ENCODE measurements around the gene MRPS30. TPM values are rescaled to one million over a fixed set of nuclear protein-coding genes. Genes with fewer than 3 reads are reported as not detected.

The MRPS30 gene
- total and polyA plus RNA-seq, 2 donors (not counting 1 experiment from before 2014, with no cell fraction given), result 25.1 to 74.0 TPM

DNA sequence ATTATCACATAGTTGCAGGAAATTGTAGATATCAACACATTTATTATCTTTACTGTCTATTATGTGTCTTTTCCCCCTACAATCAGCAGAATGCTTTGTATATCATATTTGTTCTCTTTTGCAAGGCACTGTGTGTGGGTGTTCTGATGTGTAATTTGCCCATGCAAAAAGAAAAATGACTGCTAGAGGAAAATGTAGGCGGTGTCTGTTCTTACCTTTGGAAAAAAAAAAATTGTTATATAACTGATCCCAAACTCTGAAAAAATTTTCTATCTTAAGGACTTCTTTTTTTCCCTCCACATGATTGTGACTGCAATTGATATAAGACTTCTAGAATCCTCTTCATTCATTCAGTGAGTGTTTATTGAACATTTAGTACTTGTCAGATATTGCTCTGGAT lies 24.5 kb downstream of the MRPS30 start:
- DNase-seq (ENCODE audit: low read depth in 2 of 2), result no peak
- H3K9me3 ChIP-seq (ENCODE audit: control insufficient read depth, insufficient read depth, low read depth, low read length), result no peaks in the 10 kb centered on the region
- no peak overlapping the region for H2AFZ ChIP-seq (ENCODE audit: low read length)
- H3K36me3 ChIP-seq (ENCODE audit: control insufficient read depth, insufficient read depth, low read length), result no peaks in the 10 kb centered on the region
- H3K27me3 ChIP-seq (ENCODE audit: control insufficient read depth, insufficient read depth, low read length), result no peaks in the 10 kb centered on the region
- H3K79me2 ChIP-seq (ENCODE audit: control insufficient read depth, insufficient read depth, low read length), result no peaks in the 10 kb centered on the region
- H3K4me3 ChIP-seq (replicated peaks in 1 of 4; ENCODE audit: control extremely low read depth in 1 of 4, insufficient read depth in 1 of 4, low read depth in 3 of 4, low read length in 4 of 4), result no peak overlapping the region
- H3K4me1 ChIP-seq (ENCODE audit: control insufficient read depth, extremely low read depth, insufficient read depth, low read length), result no peaks in the 10 kb centered on the region
- no peak overlapping the region for H3K27ac ChIP-seq (ENCODE audit: insufficient read depth, low read length)
- H3K9ac ChIP-seq (ENCODE audit: insufficient read depth, low read length), result no peak overlapping the region
- H3K4me2 ChIP-seq (ENCODE audit: extremely low read depth, insufficient read depth, low read length), result no peak overlapping the region
- no peak for TF ChIP-seq EZH2 (IDR thresholded peaks at IDR 0.05; ENCODE audit: low read length, missing control alignments)
- TF ChIP-seq, protein P1, sequence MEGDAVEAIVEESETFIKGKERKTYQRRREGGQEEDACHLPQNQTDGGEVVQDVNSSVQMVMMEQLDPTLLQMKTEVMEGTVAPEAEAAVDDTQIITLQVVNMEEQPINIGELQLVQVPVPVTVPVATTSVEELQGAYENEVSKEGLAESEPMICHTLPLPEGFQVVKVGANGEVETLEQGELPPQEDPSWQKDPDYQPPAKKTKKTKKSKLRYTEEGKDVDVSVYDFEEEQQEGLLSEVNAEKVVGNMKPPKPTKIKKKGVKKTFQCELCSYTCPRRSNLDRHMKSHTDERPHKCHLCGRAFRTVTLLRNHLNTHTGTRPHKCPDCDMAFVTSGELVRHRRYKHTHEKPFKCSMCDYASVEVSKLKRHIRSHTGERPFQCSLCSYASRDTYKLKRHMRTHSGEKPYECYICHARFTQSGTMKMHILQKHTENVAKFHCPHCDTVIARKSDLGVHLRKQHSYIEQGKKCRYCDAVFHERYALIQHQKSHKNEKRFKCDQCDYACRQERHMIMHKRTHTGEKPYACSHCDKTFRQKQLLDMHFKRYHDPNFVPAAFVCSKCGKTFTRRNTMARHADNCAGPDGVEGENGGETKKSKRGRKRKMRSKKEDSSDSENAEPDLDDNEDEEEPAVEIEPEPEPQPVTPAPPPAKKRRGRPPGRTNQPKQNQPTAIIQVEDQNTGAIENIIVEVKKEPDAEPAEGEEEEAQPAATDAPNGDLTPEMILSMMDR (conservative IDR thresholded peaks at IDR 0.05 in 1 of 2, IDR thresholded peaks at IDR 0.05 in 1 of 2; ENCODE audit: low read depth in 1 of 2, low read length in 2 of 2), result no peak
- no peaks in the 10 kb centered on the region for H4K20me1 ChIP-seq (ENCODE audit: control insufficient read depth, extremely low read depth, insufficient read depth, low read length)

GRCh38 chr5:44835693-44836092 lies 26.9 kb downstream of the MRPS30 start:
- Histone ChIP-seq H3K9ac (ENCODE audit: insufficient read depth, low read length) (no peak overlapping the region), H3K79me2 (ENCODE audit: control insufficient read depth, insufficient read depth, low read length) (no peaks in the 10 kb centered on the region), H2AFZ (ENCODE audit: low read length) (no peak overlapping the region), H3K9me3 (ENCODE audit: control insufficient read depth, insufficient read depth, low read depth, low read length) (no peaks in the 10 kb centered on the region), H3K36me3 (ENCODE audit: control insufficient read depth, insufficient read depth, low read length) (no peaks in the 10 kb centered on the region), H3K4me3 (replicated peaks in 1 of 4; ENCODE audit: control extremely low read depth in 1 of 4, insufficient read depth in 1 of 4, low read depth in 3 of 4, low read length in 4 of 4) (no peak overlapping the region), H3K27me3 (ENCODE audit: control insufficient read depth, insufficient read depth, low read length) (no peaks in the 10 kb centered on the region), H3K4me1 (ENCODE audit: control insufficient read depth, extremely low read depth, insufficient read depth, low read length) (no peaks in the 10 kb centered on the region), H4K20me1 (ENCODE audit: control insufficient read depth, extremely low read depth, insufficient read depth, low read length) (no peaks in the 10 kb centered on the region), H3K4me2 (ENCODE audit: extremely low read depth, insufficient read depth, low read length) (no peak overlapping the region), H3K27ac (ENCODE audit: insufficient read depth, low read length) (no peak overlapping the region)
- no peak for DNase-seq (ENCODE audit: low read depth in 2 of 2)
- TF ChIP-seq, protein P1 (conservative IDR thresholded peaks at IDR 0.05 in 1 of 2, IDR thresholded peaks at IDR 0.05 in 1 of 2; ENCODE audit: low read depth in 1 of 2, low read length in 2 of 2), result no peak
- TF ChIP-seq EZH2 (IDR thresholded peaks at IDR 0.05; ENCODE audit: low read length, missing control alignments), result no peak

DNA sequence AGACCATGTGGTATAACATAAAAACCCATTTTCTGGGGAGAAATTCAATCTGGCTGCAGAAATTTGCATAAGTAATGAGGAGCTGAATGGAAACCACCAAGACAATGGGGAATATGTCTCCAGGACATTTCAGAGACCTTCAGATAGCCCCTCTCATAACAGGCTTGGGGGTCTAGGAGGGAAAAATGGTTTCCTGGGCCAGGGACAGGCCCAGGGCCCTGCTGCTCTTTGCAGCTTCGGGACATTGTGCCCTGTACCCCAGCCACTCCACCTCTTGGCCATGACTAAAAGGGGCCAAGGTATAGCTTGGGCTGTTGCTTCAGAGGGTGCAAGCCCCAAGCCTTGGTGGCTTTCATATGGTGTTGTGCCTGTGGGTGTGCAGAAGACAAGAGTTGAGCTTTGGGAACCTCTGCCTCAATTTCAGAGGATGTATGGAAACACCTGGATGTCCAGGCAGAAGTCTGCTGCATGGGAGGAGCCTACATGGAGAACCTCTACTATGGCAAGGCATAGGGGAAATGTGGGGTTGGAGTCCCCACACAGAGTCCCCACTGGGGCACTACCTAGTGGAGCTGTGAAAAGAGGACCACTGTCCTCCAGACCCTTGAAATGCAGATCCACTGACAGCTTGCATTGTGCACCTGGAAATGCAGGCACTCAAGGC lies 30.4 kb downstream of the MRPS30 start:
- H3K27me3 ChIP-seq (ENCODE audit: control insufficient read depth, insufficient read depth, low read length), result no peaks in the 10 kb centered on the region
- no peak overlapping the region for H2AFZ ChIP-seq (ENCODE audit: low read length)
- H3K4me2 ChIP-seq (ENCODE audit: extremely low read depth, insufficient read depth, low read length), result no peak overlapping the region
- no peak for TF ChIP-seq EZH2 (IDR thresholded peaks at IDR 0.05; ENCODE audit: low read length, missing control alignments)
- TF ChIP-seq, protein P1 (conservative IDR thresholded peaks at IDR 0.05 in 1 of 2, IDR thresholded peaks at IDR 0.05 in 1 of 2; ENCODE audit: low read depth in 1 of 2, low read length in 2 of 2), result no peak
- no peaks in the 10 kb centered on the region for H3K4me1 ChIP-seq (ENCODE audit: control insufficient read depth, extremely low read depth, insufficient read depth, low read length)
- no peak for DNase-seq (ENCODE audit: low read depth in 2 of 2)
- no peak overlapping the region for H3K27ac ChIP-seq (ENCODE audit: insufficient read depth, low read length)
- H3K9me3 ChIP-seq (ENCODE audit: control insufficient read depth, insufficient read depth, low read depth, low read length), result no peaks in the 10 kb centered on the region
- H3K79me2 ChIP-seq (ENCODE audit: control insufficient read depth, insufficient read depth, low read length), result no peaks in the 10 kb centered on the region
- H3K36me3 ChIP-seq (ENCODE audit: control insufficient read depth, insufficient read depth, low read length), result no peaks in the 10 kb centered on the region
- H3K4me3 ChIP-seq (replicated peaks in 1 of 4; ENCODE audit: control extremely low read depth in 1 of 4, insufficient read depth in 1 of 4, low read depth in 3 of 4, low read length in 4 of 4), result no peak overlapping the region
- no peaks in the 10 kb centered on the region for H4K20me1 ChIP-seq (ENCODE audit: control insufficient read depth, extremely low read depth, insufficient read depth, low read length)
- H3K9ac ChIP-seq (ENCODE audit: insufficient read depth, low read length), result no peak overlapping the region

All from fibroblast of lung (primary cell).